T follicular helper cell (primary cell): ENCODE results near the gene ANKRD55.
"Not testable (repeated sequence)": the region's sequence is repeated elsewhere in the genome, so short reads cannot be mapped to it uniquely, and the experiment has no call there.

Experiments used
- DNase-seq: peaks from one replicate; pipeline ENCODE4 v3.0.0-alpha.2; 2020; ENCODE audit warnings: low read depth

The ANKRD55 gene

GRCh38 chr5:56207537-56207936, 25.6 kb downstream of the ANKRD55 start:
- DNase-seq: no peak

DNA sequence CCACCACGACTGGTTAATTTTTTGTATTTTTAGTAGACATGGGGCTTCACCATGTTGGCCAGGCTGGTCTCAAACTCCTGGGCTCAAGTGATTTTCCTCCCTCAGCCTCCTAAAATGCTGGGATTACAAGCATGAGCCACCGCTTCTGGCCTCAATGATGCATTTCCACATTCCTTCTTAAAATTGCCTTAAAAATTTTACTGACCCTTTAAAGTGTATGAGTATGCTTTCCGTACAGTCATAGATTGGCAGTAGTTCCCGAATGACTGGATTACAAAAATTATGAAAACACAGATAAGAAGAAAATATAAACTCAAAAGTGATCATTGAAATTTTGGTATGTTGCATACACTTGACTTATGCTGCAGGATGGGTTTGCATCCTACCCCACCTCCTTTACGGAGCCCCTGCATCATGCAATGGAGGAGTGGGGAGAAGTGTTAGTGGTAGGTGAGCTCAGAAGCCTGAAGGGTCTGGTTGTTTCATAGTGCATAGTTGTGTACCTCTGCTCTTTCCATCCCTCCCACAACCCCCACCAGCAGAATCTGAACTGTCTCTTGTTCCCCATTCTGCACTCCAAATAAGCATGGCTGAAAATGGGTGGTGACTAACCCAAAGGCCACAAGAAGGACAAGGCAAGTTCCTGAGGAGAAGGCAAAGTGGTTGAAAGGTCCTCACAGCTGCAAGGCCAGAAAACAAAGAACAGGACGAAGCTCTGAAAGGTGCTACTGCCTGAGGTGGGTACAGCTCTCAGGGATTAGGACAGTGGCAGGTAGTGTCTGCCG, 26.8 kb downstream of the ANKRD55 start:
- no peak for DNase-seq

DNA sequence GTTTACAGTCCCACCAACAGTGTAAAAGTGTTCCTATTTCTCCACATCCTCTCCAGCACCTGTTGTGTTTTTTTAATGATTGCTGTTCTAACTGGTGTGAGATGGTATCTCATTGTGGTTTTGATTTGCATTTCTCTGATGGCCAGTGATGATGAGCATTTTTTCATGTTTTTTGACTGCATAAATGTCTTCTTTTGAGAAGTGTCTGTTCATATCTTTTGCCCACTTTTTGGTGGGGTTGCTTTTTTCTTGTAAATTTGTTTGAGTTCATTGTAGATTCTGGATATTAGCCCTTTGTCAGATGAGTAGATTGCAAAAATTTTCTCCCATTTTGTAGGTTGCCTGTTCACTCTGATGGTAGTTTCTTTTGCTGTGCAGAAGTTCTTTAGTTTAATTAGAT, 29.2 kb downstream of the ANKRD55 start:
- not testable (repeated sequence) for DNase-seq

GRCh38 chr5:56202483-56202882, 30.6 kb downstream of the ANKRD55 start:
- DNase-seq: no peak

DNA sequence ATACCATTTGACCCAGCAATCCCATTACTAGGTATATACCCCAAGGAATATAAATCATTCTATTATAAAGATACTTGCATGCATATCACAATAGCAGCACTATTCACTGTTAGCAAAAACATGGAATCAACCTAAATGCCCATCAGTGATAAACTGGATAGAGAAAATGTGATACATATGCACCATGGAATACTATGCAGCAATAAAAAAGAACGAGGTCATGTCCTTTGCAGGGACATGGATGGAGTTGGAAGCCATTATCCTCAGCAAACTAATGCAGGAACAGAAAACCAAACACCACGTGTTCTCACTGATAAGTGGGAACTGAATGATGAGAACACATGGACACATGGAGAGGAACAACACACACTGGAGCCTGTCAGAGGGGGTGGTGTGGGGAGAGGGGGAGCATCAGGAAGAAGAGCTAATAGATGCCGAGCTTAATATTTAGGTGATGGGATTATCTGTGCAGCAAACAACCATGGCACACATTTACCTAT, 31.3 kb downstream of the ANKRD55 start:
- not testable (repeated sequence) for DNase-seq

- peak; percentile 46 for DNase-seq
Measured at GRCh38 chr5:56200971-56201666, 32.0 kb downstream of the ANKRD55 start.

DNA sequence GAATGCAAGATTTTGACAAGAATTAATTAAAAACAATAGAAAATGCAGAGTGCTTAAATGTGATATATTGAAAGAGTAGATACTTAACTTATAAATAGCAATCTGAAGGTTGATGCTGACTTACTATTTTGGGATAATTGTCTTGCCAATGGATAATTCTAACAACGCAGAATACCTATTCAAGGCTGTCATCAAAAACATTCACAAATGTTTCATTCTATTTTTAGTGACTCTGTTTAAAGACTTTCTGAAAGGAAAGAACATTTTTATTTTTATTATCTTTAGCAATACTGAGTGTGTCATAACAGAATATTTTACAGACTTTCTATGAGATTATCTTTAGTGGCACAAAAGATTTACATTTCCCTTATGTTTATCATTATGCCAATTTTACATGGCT, 38.1 kb downstream of the ANKRD55 start:
- no peak for DNase-seq

- DNase-seq: no peak
Measured at GRCh38 chr5:56192246-56192645, 40.9 kb downstream of the ANKRD55 start.

GRCh38 chr5:56191656-56192055, 41.5 kb downstream of the ANKRD55 start:
- no peak for DNase-seq

- peak; percentile 30 for DNase-seq
Measured at GRCh38 chr5:56190497-56190896, 42.6 kb downstream of the ANKRD55 start.

DNA sequence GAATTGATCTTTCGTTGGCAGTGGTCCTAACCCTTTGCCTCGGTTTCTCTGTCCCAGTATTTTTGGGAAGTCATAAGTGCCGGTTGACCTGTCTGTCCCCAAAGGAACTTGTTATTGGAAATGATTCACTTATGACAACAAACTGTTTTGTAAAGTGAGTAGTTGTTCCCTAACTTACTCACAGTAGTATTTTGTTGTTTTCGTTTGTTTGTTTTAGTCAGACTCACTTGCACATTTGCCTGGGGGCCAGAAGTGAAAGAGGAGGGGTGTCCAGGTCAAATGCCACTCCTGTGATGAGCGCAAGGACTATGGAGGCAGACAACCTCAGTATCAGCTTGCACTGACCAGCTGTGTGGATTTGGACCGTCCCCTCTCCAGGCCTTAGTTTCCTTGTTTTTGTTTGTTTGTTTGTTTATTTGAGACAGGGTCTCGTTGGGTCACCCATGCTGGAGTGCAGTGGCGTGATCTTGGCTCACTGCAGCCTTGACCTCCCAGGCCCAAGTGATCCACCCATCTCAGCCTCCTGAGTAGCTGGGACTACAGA, 47.3 kb downstream of the ANKRD55 start:
- DNase-seq: no peak

GRCh38 chr5:56183506-56183905, 49.6 kb downstream of the ANKRD55 start:
- no peak for DNase-seq

GRCh38 chr5:56179442-56179841, 53.7 kb downstream of the ANKRD55 start:
- no peak for DNase-seq

DNA sequence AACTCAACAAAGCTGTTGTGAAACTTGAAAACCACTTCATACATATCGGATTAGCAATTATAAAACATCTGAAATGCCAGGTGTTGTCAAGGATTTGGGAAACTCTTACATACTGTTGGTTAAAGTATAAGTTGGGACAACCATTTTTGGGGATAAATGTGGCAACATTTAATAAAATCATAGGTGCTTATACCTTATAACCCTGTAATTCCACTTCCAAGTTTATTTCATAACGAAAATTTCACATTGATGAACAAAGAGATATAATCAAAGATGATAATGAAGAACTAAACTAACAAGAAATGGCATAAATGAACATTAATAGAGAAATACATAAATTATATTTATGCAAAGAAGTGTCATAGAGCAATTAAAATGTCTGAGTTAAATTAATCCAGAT, 54.3 kb downstream of the ANKRD55 start:
- no peak for DNase-seq

- DNase-seq: no peak
Measured at GRCh38 chr5:56176871-56177533, 56.1 kb downstream of the ANKRD55 start.

- no peak for DNase-seq
Measured at GRCh38 chr5:56176155-56176798, 56.9 kb downstream of the ANKRD55 start.

- no peak for DNase-seq
Measured at GRCh38 chr5:56175488-56175887, 57.6 kb downstream of the ANKRD55 start.

GRCh38 chr5:56175021-56175420, 58.1 kb downstream of the ANKRD55 start:
- no peak for DNase-seq

GRCh38 chr5:56172241-56172640, 60.9 kb downstream of the ANKRD55 start:
- DNase-seq: no peak

DNA sequence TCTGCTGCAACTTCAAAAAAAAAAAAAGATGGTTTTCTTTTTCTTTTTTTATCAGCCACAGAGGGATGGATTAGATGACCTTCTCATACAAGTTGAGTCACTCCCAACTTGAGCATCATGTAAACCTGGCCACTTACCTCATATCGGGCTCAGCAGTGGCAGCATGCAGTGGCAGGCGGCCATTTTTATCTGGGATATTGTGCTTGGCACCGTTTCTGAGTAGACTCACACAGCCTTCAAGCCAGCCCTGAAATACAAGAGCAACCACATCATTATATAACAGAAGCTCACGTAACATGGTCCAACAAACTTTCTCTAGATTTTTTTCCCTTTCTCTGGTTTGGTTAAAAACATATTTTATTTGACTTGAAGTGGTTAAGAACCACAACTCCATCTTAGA, 62.6 kb downstream of the ANKRD55 start:
- DNase-seq: no peak

- DNase-seq: no peak
Measured at GRCh38 chr5:56169949-56170348, 63.2 kb downstream of the ANKRD55 start.

GRCh38 chr5:56169281-56169680, 63.8 kb downstream of the ANKRD55 start:
- no peak for DNase-seq
